Smooth muscle cell (in vitro differentiated cells): ENCODE data around the gene SIGMAR1. TPM values are rescaled to one million over a fixed set of nuclear protein-coding genes. Genes with fewer than 3 reads are reported as not detected.

ENCODE experiments used
- DNase-seq: peaks from one replicate; lab custom pipeline; 2025; ENCODE audit not compliant: unreplicated experiment; lab: John Stamatoyannopoulos, UW
- H2AFZ ChIP-seq: fragments of 200-600 bp; sonication (generic); 2 replicates; pipeline ENCODE4 v1.6.0; 2016; ENCODE audit warnings: antibody characterized with exemption, low read depth, mild to moderate bottlenecking
- H3F3A ChIP-seq: fragments of 200-600 bp; sonication (generic); 2 replicates; pipeline ENCODE4 v1.6.0; 2017; ENCODE audit warnings: antibody characterized with exemption, low read depth
- H3K27ac ChIP-seq: fragments of 200-600 bp; sonication (generic); 2 replicates; pipeline ENCODE4 v1.5.1; 2016; ENCODE audit warnings: low read depth, mild to moderate bottlenecking
- H3K27me3 ChIP-seq: fragments of 200-600 bp; sonication (generic); 2 replicates; pipeline ENCODE4 v1.6.1; 2016; ENCODE audit warnings: low read depth, mild to moderate bottlenecking
- H3K36me3 ChIP-seq: fragments of 200-600 bp; sonication (generic); 2 replicates; pipeline ENCODE4 v1.5.1; 2016; ENCODE audit warnings: low read depth
- H3K4me1 ChIP-seq: fragments of 200-600 bp; sonication (generic); 2 replicates; pipeline ENCODE4 v1.5.1; 2016; ENCODE audit warnings: low read depth
- H3K4me2 ChIP-seq: fragments of 200-600 bp; sonication (generic); 2 replicates; pipeline ENCODE4 v1.6.0; 2016; ENCODE audit warnings: mild to moderate bottlenecking
- H3K4me3 ChIP-seq: fragments of 200-600 bp; sonication (generic); 2 replicates; pipeline ENCODE4 v1.5.1; 2016; ENCODE audit warnings: mild to moderate bottlenecking
- H3K79me2 ChIP-seq: fragments of 200-600 bp; sonication (generic); 2 replicates; pipeline ENCODE4 v1.6.0; 2016; ENCODE audit warnings: low read depth, mild to moderate bottlenecking
- H3K9ac ChIP-seq: fragments of 200-600 bp; sonication (generic); 2 replicates; pipeline ENCODE4 v1.6.0; 2016; ENCODE audit warnings: low read depth
- H3K9me3 ChIP-seq: fragments of 200-600 bp; sonication (generic); replicated peaks from 2 replicates; pipeline ENCODE4 v1.5.1; 2016; ENCODE audit warnings: low read depth
- H4K20me1 ChIP-seq: fragments of 200-600 bp; sonication (generic); 2 replicates; pipeline ENCODE4 v1.6.0; 2016; ENCODE audit warnings: low read depth
- CTCF ChIP-seq: fragments of 200-600 bp; sonication (generic); IDR thresholded peaks from 2 replicates; pipeline ENCODE4 v1.5.1; 2017; ENCODE audit warnings: borderline replicate concordance, mild to moderate bottlenecking, antibody characterized with exemption; ENCODE audit not compliant: insufficient read depth, poor library complexity, severe bottlenecking
- WGBS: methylation state at CpG from one replicate; pipeline ENCODE4 v1.1.7; 2016; ENCODE audit warnings: low lambda C conversion rate; 5-methylcytosine and 5-hydroxymethylcytosine counted together
- polyA plus RNA-seq: library from polyadenylated mRNA; unstranded; fragments of >200 nt; fragmentation: Nextera tagmentation; extraction: Ambion mirVana; gene quantifications from 2 replicates; pipeline ENCODE4 v1.2.1, GENCODE V29; 2016
- small RNA-seq: library from RNA; depleted of rRNA; stranded (forward); fragments of <200 nt; gene quantifications from one replicate; pipeline ENCODE3, GENCODE V24; 2014
- total RNA-seq: library from RNA; depleted of rRNA; stranded (reverse); fragments of >200 nt; gene quantifications from 2 replicates; pipeline ENCODE4 v1.2.3, GENCODE V29; 2014

SIGMAR1 gene
- total and polyA plus RNA-seq, 2 experiments from 2014 or later = 105 to 192 TPM

- H4K20me1 ChIP-seq = no peaks in the 10 kb centered on the region
- peaks cover 13% of the 10 kb centered on the region for H3K4me1 ChIP-seq
- peaks cover 62% of the 10 kb centered on the region for H3K79me2 ChIP-seq
- no peak overlapping the region for H3K4me3 ChIP-seq
- no peak overlapping the region for H3K27ac ChIP-seq
- peaks cover 7% of the 10 kb centered on the region for H3F3A ChIP-seq
- H3K9me3 ChIP-seq = no peaks in the 10 kb centered on the region
- H3K4me2 ChIP-seq = no peak overlapping the region
- 78% methylated on average over 2 of the region's 2 CpGs for WGBS
- no peak overlapping the region for H2AFZ ChIP-seq
- DNase-seq = no peak
- no peak overlapping the region for H3K9ac ChIP-seq
- peaks cover 16% of the 10 kb centered on the region for H3K27me3 ChIP-seq
- TF ChIP-seq CTCF = no peak
- no peaks in the 10 kb centered on the region for H3K36me3 ChIP-seq
Measured at GRCh38 chr9:34587271-34587670, 50.3 kb downstream of the SIGMAR1 start.

- peaks cover 7% of the 10 kb centered on the region for H3F3A ChIP-seq
- no peaks in the 10 kb centered on the region for H3K9me3 ChIP-seq
- H3K36me3 ChIP-seq = no peaks in the 10 kb centered on the region
- no peak overlapping the region for H3K27ac ChIP-seq
- peaks cover 14% of the 10 kb centered on the region for H3K4me1 ChIP-seq
- DNase-seq = no peak
- 37% methylated on average over 11 of the region's 11 CpGs for WGBS
- TF ChIP-seq CTCF = no peak
- H3K27me3 ChIP-seq = peaks cover 11% of the 10 kb centered on the region
- H3K4me3 ChIP-seq = no peak overlapping the region
- H4K20me1 ChIP-seq = no peaks in the 10 kb centered on the region
- no peak overlapping the region for H2AFZ ChIP-seq
- H3K79me2 ChIP-seq = peaks cover 69% of the 10 kb centered on the region
- H3K4me2 ChIP-seq = no peak overlapping the region
- H3K9ac ChIP-seq = no peak overlapping the region
Measured at GRCh38 chr9:34585946-34586669, 51.5 kb downstream of the SIGMAR1 start.

- H3K79me2 ChIP-seq = peaks cover 71% of the 10 kb centered on the region
- 90% methylated on average over 5 of the region's 5 CpGs for WGBS
- no peak overlapping the region for H3K4me3 ChIP-seq
- no peak overlapping the region for H3K27ac ChIP-seq
- no peak for DNase-seq
- H3K9me3 ChIP-seq = no peaks in the 10 kb centered on the region
- H3K9ac ChIP-seq = no peak overlapping the region
- H3K4me2 ChIP-seq = no peak overlapping the region
- H3F3A ChIP-seq = peaks cover 7% of the 10 kb centered on the region
- no peaks in the 10 kb centered on the region for H3K36me3 ChIP-seq
- H2AFZ ChIP-seq = no peak overlapping the region
- H4K20me1 ChIP-seq = no peaks in the 10 kb centered on the region
- no peak for TF ChIP-seq CTCF
- peaks cover 14% of the 10 kb centered on the region for H3K4me1 ChIP-seq
- H3K27me3 ChIP-seq = peaks cover 8% of the 10 kb centered on the region
Measured at GRCh38 chr9:34584970-34585369, 52.6 kb downstream of the SIGMAR1 start.

Small RNA genes within 50 kb of the gene (small RNA-seq; reads per million reads assigned to genes)
- not detected for gene CCL27

Other genes with a start within 250 kb of the SIGMAR1 start
- gene FAM219A, start 179.2 kb downstream of the SIGMAR1 start, total RNA-seq = 13.3 and 21.0 TPM in 2 replicates
- 29.4 and 29.5 TPM in 2 replicates for gene FAM219A, start 179.2 kb downstream of the SIGMAR1 start, polyA plus RNA-seq
- gene DNAI1, start 179.0 kb downstream of the SIGMAR1 start, total RNA-seq = 0.13 TPM in 1 of 2 replicates, not detected in the other
- 0.31 TPM in 1 of 2 replicates, not detected in the other for gene DNAI1, start 179.0 kb downstream of the SIGMAR1 start, polyA plus RNA-seq
- not detected in 2 replicates for gene ENHO, start 114.8 kb downstream of the SIGMAR1 start, total RNA-seq
- gene ENHO, start 114.8 kb downstream of the SIGMAR1 start, polyA plus RNA-seq = 0.97 and 1.7 TPM in 2 replicates
- 4.3 and 8.6 TPM in 2 replicates for gene CNTFR, start 48.1 kb downstream of the SIGMAR1 start, total RNA-seq
- gene CNTFR, start 48.1 kb downstream of the SIGMAR1 start, polyA plus RNA-seq = 16.4 and 17.8 TPM in 2 replicates
- gene RPP25L, start 25.7 kb downstream of the SIGMAR1 start, total RNA-seq = 10.9 and 11.3 TPM in 2 replicates
- 20.9 and 27.5 TPM in 2 replicates for gene RPP25L, start 25.7 kb downstream of the SIGMAR1 start, polyA plus RNA-seq
- gene DCTN3, start 17.3 kb downstream of the SIGMAR1 start, total RNA-seq = 76.4 and 87.6 TPM in 2 replicates
- gene DCTN3, start 17.3 kb downstream of the SIGMAR1 start, polyA plus RNA-seq = 142 and 164 TPM in 2 replicates
- gene ARID3C, start 8.7 kb downstream of the SIGMAR1 start, total RNA-seq = not detected in 2 replicates
- 0.40 and 0.45 TPM in 2 replicates for gene ARID3C, start 8.7 kb downstream of the SIGMAR1 start, polyA plus RNA-seq
- gene GALT, start 8.9 kb upstream of the SIGMAR1 start, total RNA-seq = 25.9 and 32.9 TPM in 2 replicates
- 46.4 and 52.2 TPM in 2 replicates for gene GALT, start 8.9 kb upstream of the SIGMAR1 start, polyA plus RNA-seq
- gene IL11RA, start 14.4 kb upstream of the SIGMAR1 start, total RNA-seq = 44.5 and 72.1 TPM in 2 replicates
- gene IL11RA, start 14.4 kb upstream of the SIGMAR1 start, polyA plus RNA-seq = 69.8 and 99.8 TPM in 2 replicates
- gene CCL27, start 24.9 kb upstream of the SIGMAR1 start, total RNA-seq = 3.6 TPM in 1 of 2 replicates, not detected in the other
- gene CCL27, start 24.9 kb upstream of the SIGMAR1 start, polyA plus RNA-seq = 1.0 TPM in 2 replicates
- gene CCL19, start 53.5 kb upstream of the SIGMAR1 start, total RNA-seq = not detected in 2 replicates
- gene CCL19, start 53.5 kb upstream of the SIGMAR1 start, polyA plus RNA-seq = not detected in 2 replicates
- not detected in 2 replicates for gene CCL21, start 72.3 kb upstream of the SIGMAR1 start, total RNA-seq
- gene CCL21, start 72.3 kb upstream of the SIGMAR1 start, polyA plus RNA-seq = not detected in 2 replicates